Right forelimb (tissue), 1 donor: Measurements from ENCODE around the gene CEP72.
"Not testable (repeated sequence)": the region's sequence is repeated elsewhere in the genome, so short reads cannot be mapped to it uniquely, and the experiment has no call there.

Source experiments
- DNase-seq: peaks from one replicate; pipeline ENCODE4 v3.0.0-alpha.2; 2018

CEP72 gene

GRCh38 chr5:620152-620551 lies 8.0 kb downstream of the CEP72 start:
- DNase-seq = peak; percentile 6

- no peak for DNase-seq
Observed at GRCh38 chr5:620586-621180, 8.5 kb downstream of the CEP72 start.

GRCh38 chr5:621341-621761 lies 9.2 kb downstream of the CEP72 start:
- no peak for DNase-seq

- DNase-seq = no peak
Observed at GRCh38 chr5:622359-622758, 10.2 kb downstream of the CEP72 start.

GRCh38 chr5:622946-623522 lies 10.9 kb downstream of the CEP72 start:
- no peak for DNase-seq

GRCh38 chr5:623531-623930 lies 11.4 kb downstream of the CEP72 start:
- DNase-seq = no peak

GRCh38 chr5:624118-624950 lies 12.2 kb downstream of the CEP72 start:
- no peak for DNase-seq

GRCh38 chr5:624951-625230 lies 12.8 kb downstream of the CEP72 start:
- DNase-seq = no peak

GRCh38 chr5:625516-625915 lies 13.4 kb downstream of the CEP72 start:
- DNase-seq = no peak

- no peak for DNase-seq
Observed at GRCh38 chr5:626850-627249, 14.7 kb downstream of the CEP72 start.

- no peak for DNase-seq
Observed at GRCh38 chr5:627840-628239, 15.7 kb downstream of the CEP72 start.

GRCh38 chr5:628351-629205 lies 16.4 kb downstream of the CEP72 start:
- not testable (repeated sequence) for DNase-seq

- DNase-seq = no peak
Observed at GRCh38 chr5:633501-633955, 21.4 kb downstream of the CEP72 start.

- no peak for DNase-seq
Observed at GRCh38 chr5:634191-634590, 22.1 kb downstream of the CEP72 start.

GRCh38 chr5:635306-636055 lies 23.3 kb downstream of the CEP72 start:
- no peak for DNase-seq

- no peak for DNase-seq
Observed at GRCh38 chr5:636951-637350, 24.8 kb downstream of the CEP72 start.

GRCh38 chr5:637581-638450 lies 25.7 kb downstream of the CEP72 start:
- no peak for DNase-seq

GRCh38 chr5:638501-639252 lies 26.5 kb downstream of the CEP72 start:
- no peak for DNase-seq

GRCh38 chr5:639253-639530 lies 27.1 kb downstream of the CEP72 start:
- DNase-seq = no peak

- no peak for DNase-seq
Observed at GRCh38 chr5:639584-640213, 27.6 kb downstream of the CEP72 start.
